NB4 (cell line): ENCODE data around the gene PRR5L.

Experiments used
- CTCF ChIP-seq: IDR thresholded peaks from one replicate; pipeline ENCODE4 v1.5.1; 2012; ENCODE audit warnings: low read depth, low read length
- MAX ChIP-seq: IDR thresholded peaks from 2 replicates; pipeline ENCODE4 v1.6.1; 2011; ENCODE audit warnings: low read depth, low read length
- POLR2A ChIP-seq: IDR thresholded peaks from 2 replicates; pipeline ENCODE4 v1.6.1; 2011; ENCODE audit warnings: mild to moderate bottlenecking; ENCODE audit not compliant: insufficient read length; ENCODE audit errors: extremely low read depth

GRCh38 chr11:36278531-36279282, 17.4 kb upstream of the PRR5L start:
- TF ChIP-seq MAX (no peak), CTCF (no peak), POLR2A (no peak)
